ENCODE data around the gene TRMT44. TPM values are rescaled to one million over a fixed set of nuclear protein-coding genes. Genes with fewer than 3 reads are reported as not detected.

Gene TRMT44, protein sequence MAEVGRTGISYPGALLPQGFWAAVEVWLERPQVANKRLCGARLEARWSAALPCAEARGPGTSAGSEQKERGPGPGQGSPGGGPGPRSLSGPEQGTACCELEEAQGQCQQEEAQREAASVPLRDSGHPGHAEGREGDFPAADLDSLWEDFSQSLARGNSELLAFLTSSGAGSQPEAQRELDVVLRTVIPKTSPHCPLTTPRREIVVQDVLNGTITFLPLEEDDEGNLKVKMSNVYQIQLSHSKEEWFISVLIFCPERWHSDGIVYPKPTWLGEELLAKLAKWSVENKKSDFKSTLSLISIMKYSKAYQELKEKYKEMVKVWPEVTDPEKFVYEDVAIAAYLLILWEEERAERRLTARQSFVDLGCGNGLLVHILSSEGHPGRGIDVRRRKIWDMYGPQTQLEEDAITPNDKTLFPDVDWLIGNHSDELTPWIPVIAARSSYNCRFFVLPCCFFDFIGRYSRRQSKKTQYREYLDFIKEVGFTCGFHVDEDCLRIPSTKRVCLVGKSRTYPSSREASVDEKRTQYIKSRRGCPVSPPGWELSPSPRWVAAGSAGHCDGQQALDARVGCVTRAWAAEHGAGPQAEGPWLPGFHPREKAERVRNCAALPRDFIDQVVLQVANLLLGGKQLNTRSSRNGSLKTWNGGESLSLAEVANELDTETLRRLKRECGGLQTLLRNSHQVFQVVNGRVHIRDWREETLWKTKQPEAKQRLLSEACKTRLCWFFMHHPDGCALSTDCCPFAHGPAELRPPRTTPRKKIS
- total RNA-seq (2021): 22.4 and 22.9 TPM in 2 replicates
- Bru-seq, nascent RNA: percentile 72 among the genes with signal in this experiment
- percentile 69 among the genes with signal in this experiment for BruChase-seq, experiment 1, labeled RNA remaining after a 2-hour chase
- BruChase-seq, experiment 2, labeled RNA remaining after a 6-hour chase: percentile 62 among the genes with signal in this experiment
- long read RNA-seq, transcript TRMT44-201 (11 exons, 2,799 nt): major isoform, 6 of 14 reads
- long read RNA-seq, partial matches to known transcripts: 2 of 14 reads
- long read RNA-seq, other reads (novel, unspliced or antisense): 6 of 14 reads

DNA sequence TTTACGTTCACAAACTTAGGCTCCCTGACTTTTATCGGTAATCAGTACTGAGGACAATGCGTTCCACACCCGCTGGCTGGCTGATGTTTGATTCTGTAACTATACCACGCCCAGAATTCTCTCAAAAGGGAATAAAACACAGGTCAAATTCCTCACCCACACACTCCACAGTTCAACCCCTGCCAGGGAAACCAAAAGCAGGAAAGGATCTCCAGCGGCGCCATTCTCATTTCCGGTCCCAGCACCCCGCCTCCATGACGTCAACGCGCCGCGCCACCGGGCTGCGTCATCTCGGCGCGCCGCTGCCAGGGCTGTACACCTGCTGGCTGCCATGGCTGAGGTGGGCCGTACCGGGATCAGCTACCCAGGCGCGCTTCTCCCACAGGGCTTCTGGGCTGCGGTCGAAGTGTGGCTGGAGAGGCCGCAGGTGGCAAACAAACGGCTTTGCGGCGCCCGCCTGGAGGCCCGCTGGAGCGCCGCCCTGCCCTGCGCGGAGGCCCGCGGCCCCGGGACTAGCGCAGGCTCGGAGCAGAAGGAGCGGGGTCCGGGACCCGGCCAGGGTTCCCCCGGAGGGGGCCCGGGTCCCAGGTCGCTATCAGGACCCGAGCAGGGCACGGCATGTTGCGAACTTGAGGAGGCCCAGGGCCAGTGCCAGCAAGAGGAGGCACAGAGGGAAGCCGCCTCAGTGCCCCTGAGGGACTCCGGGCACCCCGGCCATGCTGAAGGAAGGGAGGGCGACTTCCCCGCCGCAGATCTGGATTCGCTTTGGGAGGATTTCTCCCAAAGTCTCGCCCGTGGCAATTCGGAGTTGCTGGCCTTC lies at the start of gene TRMT44, which contains the start of gene ACOX3:
Gene TRMT44, plus strand, starts transcription at position 286 of the 820 bp plus-strand sequence. Its CDS starts 46 bp downstream, at position 332.
Gene ACOX3, minus strand, starts transcription at position 232 of the 820 bp plus-strand sequence. CDS start 24,202 bp downstream, outside the sequence.
- POLR2A ChIA-PET (ENCODE audit: low non-redundant PET): interaction anchor here (0.6 kb wide), 1 partner anchor 12 kb away, joined by 3 read pairs; no protein-coding TSS in a partner anchor
- no TSS peak for BruUV-seq (replicated peaks)

DNA sequence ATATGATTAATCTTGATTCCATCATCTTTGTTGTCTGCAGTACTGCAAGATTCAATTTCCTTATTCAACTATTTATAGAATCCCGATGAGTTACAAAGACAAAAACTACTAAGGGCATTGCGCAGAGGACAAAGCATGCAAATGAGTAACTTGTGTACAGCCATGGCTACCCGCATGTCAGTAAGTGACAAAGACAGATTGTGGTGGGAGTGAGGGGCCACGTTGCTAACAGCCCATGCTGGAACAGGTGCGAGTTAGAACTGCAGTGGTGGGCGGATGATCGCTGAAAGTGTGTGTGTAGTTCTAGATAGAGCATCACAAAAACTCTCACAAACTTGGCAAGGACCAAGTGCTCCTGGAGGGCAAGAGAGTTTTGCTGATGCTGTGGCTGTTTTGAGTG lies 49.5 kb upstream of the TRMT44 start:
- Histone ChIP-seq H3K9me3 (ENCODE audit: low read depth, low read length, poor library complexity, severe bottlenecking) (no peaks in the 10 kb centered on the region), H3K36me3 (ENCODE audit: insufficient read depth, low read length, poor library complexity, severe bottlenecking) (no peaks in the 10 kb centered on the region), H3K27ac (ENCODE audit: low read depth, low read length, poor library complexity, severe bottlenecking) (no peak overlapping the region)

More for the DNA sequence above, at the start of gene TRMT44, which contains the start of gene ACOX3:
- Histone ChIP-seq H3K9me3 (ENCODE audit: low read depth, low read length, poor library complexity, severe bottlenecking) (no peaks in the 10 kb centered on the region), H3K27ac (ENCODE audit: low read depth, low read length, poor library complexity, severe bottlenecking) (peak within 1 kb of the TSS; percentile 96), H3K4me1 (ENCODE audit: insufficient read depth, low read length, poor library complexity, severe bottlenecking) (peaks cover 12% of the 10 kb centered on the region), H3K36me3 (ENCODE audit: insufficient read depth, low read length, poor library complexity, severe bottlenecking) (no peaks in the 10 kb centered on the region), H3K4me3 (ENCODE audit: low read depth, low read length, poor library complexity, severe bottlenecking) (peak within 1 kb of the TSS; percentile 96), H3K27me3 (replicated peaks; ENCODE audit: insufficient read depth, low read depth, low read length, poor library complexity) (no peaks in the 10 kb centered on the region)
- no peak for TF ChIP-seq EZH2 (IDR thresholded peaks at IDR 0.05; ENCODE audit: borderline replicate concordance, low read depth, low read length, poor library complexity, severe bottlenecking)
- TF ChIP-seq, protein P1, sequence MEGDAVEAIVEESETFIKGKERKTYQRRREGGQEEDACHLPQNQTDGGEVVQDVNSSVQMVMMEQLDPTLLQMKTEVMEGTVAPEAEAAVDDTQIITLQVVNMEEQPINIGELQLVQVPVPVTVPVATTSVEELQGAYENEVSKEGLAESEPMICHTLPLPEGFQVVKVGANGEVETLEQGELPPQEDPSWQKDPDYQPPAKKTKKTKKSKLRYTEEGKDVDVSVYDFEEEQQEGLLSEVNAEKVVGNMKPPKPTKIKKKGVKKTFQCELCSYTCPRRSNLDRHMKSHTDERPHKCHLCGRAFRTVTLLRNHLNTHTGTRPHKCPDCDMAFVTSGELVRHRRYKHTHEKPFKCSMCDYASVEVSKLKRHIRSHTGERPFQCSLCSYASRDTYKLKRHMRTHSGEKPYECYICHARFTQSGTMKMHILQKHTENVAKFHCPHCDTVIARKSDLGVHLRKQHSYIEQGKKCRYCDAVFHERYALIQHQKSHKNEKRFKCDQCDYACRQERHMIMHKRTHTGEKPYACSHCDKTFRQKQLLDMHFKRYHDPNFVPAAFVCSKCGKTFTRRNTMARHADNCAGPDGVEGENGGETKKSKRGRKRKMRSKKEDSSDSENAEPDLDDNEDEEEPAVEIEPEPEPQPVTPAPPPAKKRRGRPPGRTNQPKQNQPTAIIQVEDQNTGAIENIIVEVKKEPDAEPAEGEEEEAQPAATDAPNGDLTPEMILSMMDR (conservative IDR thresholded peaks at IDR 0.05; ENCODE audit: low read depth, low read length): no peak
- CTCF ChIA-PET: no interaction called here
- DNase-seq (ENCODE audit: low spot score): peak; percentile 92
- intact Hi-C loops (cut with micrococcal nuclease; ENCODE audit: unreplicated experiment): no loop called here

More for the DNA sequence above, 49.5 kb upstream of the TRMT44 start:
- no TSS peak for BruUV-seq (replicated peaks)
- H3K4me3 ChIP-seq (ENCODE audit: low read depth, low read length, poor library complexity, severe bottlenecking): no peak overlapping the region
- intact Hi-C loops (cut with micrococcal nuclease; ENCODE audit: unreplicated experiment): no loop called here
- ChIA-PET CTCF (no interaction called here), POLR2A (ENCODE audit: low non-redundant PET) (no interaction called here)
- DNase-seq (ENCODE audit: low spot score): no peak
- TF ChIP-seq, protein P1 (conservative IDR thresholded peaks at IDR 0.05; ENCODE audit: low read depth, low read length): no peak
- TF ChIP-seq EZH2 (IDR thresholded peaks at IDR 0.05; ENCODE audit: borderline replicate concordance, low read depth, low read length, poor library complexity, severe bottlenecking): no peak
- no peaks in the 10 kb centered on the region for H3K27me3 ChIP-seq (replicated peaks; ENCODE audit: insufficient read depth, low read depth, low read length, poor library complexity)
- peaks cover 6% of the 10 kb centered on the region for H3K4me1 ChIP-seq (ENCODE audit: insufficient read depth, low read length, poor library complexity, severe bottlenecking)

Measured in A673 (cell line).